ENCODE measurements around the gene ENOX1.

The ENOX1 gene

DNA sequence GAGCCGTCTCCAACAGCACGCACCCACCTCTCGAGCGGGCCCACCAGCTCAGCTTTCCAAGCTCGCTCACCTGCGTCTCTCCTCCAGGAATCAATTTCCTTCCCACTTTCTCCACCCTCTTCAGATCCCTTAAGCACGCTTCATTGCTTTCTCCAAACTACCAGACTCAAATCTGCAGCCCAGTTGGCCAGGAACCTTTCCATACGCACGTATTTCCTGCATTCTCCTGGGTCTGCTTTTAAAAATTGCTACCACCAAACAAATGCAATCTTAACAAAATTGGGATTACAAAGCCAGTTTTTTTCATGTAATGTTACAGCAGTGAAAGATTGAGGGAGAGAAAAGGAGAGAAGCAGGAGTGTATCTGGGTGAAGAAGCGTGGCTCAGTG lies 1.5 kb downstream of the ENOX1 start:
- DNase-seq, result no peak

DNA sequence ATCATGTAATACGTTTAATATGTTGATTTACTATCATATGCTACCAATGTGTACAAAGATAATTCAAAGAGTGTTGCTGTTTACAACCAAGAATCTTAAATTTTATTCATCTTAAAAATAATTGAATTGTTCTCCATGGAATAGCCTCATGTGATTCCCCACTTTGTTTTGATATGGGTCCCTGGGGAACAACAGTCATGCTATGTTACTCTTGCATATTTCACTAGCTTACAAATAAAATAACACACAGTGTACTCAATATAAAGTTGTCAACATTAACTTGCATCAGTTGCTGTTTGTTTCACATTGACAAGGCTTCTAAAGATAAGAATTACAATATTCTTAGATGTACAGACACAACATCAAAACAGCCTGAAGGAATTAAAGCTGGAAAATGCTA lies 2.3 kb downstream of the ENOX1 start:
- no peak for DNase-seq

DNA sequence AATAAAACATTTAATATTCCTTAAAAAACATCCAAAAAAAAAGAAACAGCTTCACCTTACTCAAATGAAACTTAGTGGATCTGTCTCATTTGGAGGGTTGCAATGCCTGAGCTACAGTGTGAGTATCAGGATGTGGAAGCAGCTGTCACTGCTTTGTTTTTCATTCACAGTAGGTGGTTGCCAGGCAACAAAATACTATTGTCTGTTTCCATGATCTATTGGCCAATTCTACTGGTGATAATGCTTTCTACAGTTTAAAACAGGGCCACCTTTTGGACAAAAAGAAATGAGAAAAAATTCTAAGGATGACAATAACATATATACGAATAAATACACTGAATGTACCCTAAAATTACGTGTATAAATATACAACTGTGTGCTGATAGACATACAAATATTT lies 3.0 kb downstream of the ENOX1 start:
- DNase-seq, result no peak

DNA sequence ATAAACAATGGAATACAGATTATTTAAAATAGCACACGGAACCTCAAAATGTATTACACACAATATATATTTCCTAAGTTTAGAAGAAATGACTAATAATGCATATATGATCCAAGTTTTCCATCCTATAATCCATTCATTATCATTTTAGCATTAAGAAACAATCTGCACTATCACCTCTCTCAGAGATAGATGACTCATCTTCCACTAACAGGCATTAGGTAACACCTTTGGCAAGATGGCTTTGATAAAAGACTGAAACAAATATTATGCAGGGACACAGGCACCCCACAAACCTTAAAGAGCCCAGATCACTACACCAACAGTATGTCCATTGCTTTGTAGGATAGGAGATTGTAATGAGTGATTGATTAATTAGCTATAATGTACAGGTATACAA lies 4.1 kb downstream of the ENOX1 start:
- DNase-seq, result no peak

DNA sequence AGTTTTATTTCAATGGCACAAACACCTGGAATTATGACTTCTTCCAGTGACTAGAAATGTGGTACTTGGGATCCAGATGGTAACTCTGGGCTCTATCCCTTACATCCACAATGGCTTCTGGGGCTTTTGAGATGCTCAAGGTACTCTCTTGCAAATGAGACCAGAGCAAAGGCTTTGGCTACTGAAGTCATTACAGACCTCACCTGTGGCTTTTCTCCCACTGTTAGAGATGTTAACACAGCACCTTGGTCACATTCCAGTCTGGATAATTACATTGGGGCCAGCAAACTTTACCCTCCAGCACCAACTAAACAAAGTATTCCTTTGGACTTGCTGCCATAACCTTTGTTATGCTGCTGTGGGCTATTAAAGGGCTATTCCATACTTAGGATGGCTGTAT lies 6.1 kb downstream of the ENOX1 start:
- DNase-seq, result no peak

DNA sequence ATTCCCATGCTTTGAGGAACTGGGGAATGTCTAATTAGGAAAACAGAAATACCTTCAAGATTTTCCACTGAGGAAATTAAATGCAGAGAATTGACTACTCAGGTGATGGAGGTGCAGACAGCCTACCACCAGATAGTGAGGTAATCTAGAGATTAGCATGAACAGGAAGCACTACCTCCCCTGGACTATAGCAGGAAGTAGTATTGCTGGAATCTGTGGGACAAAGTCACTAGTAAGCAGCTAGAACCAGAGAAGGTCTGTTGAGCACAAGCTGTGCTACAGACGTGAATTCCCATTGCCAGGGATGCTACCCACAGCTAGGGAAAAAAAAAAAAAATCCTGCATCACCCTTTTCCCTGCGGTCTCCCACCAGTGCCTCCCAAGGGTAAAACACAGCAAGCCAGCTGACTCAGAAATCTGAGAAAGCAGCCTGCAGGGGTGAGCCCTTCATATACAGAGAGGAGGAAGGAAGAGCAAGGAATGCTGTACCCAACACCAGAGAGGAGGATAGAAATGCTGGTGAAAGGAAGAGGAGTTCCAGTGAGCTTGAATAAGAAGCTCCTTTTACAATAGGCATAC lies 10.2 kb downstream of the ENOX1 start:
- no peak for DNase-seq

DNA sequence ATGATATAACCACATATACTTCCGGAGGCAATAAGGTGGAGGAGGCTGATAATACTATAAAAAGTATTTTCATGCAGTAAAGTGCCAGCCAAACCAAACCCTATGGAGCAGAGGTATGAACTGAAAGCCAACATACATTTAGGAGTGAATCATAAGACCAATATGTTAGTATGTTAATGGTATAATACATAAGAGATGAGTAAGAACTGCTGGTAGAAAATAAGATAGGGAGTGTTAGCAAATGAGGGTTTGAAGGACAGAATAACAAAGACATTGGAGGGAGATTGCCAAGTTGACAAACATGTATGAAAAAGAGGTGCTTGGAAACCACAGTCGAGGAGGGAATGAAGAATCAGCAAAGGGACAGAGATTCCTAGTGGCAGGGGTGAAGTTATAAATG lies 10.8 kb downstream of the ENOX1 start:
- no peak for DNase-seq

DNA sequence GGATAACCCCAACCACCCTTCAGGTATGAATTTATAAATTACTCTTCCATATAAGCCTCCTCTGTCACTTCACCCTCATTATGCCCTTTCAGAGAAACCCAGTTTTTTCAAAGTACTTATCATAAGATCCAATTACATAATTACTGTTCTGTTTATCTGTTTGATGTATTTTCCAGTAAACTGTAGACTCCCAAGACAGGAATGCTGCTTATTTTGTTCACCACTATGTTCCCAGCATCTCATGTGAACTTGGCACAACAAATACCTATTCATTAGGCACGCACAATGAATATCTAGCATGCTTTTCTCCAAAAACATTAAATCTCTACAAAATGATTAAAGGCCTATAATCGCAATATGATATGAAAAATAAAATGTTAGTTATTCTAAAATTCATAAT lies 13.2 kb downstream of the ENOX1 start:
- no peak for DNase-seq

DNA sequence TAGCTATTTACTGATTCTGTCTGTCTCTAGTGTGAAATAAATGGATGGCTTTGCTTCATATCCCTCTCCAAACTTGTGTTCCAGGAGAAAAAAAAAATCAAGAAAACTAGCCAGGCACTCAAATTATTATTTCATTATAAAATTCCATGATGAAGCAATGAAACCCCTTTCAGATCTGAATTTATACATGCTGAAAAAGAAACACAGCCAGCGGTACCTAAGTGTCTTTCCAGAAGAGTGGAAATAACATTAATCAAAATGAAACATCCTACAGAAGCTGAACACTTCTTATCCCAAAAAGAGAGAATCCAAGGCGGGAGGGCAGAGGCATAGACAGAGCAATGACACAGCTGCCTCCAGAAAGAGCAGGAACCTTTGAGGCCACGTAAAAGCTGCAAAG lies 15.9 kb downstream of the ENOX1 start:
- no peak for DNase-seq

DNA sequence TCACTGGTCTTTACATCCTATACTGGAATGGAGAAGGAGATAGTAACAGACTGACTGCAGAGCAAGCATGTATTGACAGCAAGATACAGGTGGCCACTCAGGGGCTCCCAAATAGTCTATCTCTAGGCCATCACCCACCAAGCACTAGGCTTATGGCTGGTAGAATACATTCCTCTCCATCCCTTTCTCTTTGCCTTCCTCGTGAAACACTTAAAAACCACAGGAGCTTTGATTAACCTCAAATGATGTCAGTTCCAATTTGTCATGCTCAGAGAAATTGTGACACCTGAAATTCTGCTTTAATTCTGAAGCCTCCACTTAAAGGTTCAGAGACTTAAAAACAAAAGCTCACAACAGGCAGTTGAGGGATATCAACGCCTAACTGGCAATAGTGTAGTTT lies 17.2 kb downstream of the ENOX1 start:
- DNase-seq, result no peak

DNA sequence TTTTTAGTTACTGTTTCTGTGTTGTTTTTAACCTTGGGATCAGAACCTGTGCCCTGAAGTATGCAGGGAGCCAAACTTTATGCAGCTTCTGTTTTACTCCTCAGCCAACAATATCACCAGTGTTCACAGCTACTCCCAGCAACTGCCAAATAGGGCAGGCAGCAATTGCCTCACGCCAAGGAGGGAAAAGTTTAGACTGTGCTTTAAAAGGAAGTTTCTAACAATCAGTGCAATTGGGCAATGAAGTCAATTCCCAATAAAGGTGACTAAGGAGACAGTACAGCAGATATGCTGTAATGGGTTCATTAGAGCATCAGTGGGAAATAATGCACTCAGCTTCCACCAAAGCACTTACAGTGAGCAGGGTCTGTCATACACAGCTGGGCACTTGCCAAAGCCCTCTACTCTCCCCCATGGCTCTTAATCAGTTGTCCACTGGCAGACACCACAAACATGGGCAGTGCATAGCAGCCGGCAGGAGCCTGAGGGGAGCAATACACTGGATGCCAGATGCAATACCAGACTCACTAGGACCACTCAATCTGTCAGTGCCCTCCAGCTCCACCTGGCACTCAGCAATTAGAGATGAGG lies 19.3 kb downstream of the ENOX1 start:
- no peak for DNase-seq

DNA sequence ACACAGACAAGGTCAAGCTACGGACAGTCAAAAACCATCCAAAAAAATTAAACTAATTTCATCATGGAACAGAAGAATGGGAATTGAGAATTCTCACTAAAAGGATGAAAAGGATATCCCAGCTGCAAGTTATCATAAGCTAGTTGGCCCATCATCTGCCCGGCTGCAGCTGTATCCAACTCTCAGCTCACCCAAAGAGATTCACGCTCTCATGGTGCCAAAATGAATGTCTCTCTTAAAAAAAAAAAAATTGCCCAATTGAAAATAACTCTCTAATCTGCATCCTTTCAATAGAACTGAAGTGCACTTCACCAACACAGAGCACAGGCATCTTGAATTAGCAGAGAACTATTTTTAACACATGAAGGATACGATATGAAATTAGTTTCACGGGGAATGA lies 20.0 kb downstream of the ENOX1 start:
- no peak for DNase-seq

DNA sequence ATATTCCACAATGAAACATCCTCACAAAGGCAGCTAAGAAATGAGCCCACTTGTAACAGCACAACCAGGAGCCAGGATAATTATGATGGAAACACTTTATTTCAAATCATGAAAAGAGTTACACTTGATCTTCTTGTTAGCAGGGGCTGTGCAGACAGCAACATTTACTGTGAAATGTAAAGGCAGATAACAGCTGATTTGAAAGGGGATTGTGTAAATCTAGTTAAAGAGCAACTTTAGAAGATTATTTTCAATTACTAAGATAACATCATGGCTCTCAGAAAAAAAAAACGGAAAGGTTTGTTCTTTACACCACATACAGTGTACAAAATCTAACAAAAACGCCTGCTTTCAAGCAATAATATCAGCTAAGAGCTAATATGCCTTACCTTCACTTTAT lies 22.4 kb downstream of the ENOX1 start:
- no peak for DNase-seq

DNA sequence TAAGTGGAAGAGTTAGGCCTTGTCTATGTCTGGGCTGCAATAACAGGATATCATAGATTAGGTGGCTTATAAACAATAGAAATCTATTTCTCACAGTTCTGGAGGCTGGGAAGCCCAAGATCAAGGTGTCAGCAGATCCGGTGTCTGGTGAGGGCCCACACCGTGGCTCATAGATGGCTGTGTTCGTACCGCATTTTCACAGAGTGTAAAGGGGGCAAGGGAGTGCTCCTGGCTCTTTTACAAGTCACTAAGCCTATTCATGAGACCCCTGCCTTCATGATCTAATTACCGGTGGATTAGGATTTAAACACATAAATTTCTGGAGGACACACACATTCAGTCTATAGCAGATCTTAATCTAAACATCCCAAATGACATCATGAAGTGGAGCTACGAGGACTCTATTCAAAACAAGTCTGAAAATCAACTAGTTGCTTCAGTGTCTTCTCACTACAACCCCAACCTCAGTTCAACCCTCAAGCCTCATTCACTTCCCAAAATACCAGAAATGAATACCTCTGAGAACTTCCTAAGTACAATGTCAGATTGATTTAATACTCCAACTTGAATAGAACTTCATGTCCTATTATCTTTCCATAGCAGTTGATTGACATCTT lies 23.5 kb downstream of the ENOX1 start:
- DNase-seq, result no peak

DNA sequence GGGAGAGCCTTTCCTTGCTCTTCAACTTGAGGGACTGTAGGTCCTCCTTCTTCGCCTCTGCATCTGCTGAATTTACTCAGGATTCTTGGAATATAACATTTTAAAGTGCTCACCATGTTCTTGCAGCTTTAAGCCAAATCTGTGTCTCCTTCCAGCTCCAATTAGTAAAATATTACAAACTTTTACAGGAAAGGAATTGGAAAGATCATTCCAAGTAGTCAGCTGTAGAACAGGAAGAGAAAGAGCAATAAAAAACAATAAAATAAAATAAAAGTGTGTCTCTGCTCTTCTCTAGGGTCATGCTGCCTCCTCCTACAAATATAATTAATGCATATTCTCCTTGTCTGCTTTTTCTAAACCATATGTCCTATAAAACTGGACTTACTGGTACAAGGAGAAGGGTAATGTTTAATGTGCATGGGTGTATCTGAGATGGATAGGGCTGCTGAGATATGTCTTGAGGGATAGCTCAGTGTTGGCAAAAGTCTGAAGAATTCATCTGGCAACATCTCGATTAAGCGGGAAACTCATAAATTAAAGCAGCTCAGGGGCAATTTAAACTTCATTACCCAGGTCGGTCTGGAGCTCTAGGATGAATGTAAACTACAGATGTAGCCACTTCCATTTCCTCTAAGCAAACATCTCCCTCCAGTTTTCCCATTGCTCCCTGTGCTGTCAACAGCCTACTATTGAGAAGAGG lies 25.0 kb downstream of the ENOX1 start:
- no peak for DNase-seq

DNA sequence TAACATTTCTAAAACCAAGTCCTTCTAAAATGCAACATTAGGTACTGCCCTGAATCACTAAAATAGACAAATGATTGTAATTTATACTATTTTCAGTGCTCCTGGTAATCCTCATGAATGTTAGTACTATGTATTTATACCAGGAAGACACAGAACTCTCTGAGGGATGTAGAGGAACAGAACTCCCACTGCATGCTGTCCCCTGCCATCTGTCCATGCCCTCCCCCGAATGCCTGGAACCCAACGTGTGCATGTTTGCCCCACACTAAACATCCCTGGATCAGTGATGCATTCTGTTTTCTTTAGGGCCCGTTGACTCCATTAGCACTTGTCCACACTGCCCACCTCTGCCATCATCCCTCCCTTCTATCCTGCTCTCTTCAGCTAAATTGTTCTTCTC lies 26.5 kb downstream of the ENOX1 start:
- no peak for DNase-seq

DNA sequence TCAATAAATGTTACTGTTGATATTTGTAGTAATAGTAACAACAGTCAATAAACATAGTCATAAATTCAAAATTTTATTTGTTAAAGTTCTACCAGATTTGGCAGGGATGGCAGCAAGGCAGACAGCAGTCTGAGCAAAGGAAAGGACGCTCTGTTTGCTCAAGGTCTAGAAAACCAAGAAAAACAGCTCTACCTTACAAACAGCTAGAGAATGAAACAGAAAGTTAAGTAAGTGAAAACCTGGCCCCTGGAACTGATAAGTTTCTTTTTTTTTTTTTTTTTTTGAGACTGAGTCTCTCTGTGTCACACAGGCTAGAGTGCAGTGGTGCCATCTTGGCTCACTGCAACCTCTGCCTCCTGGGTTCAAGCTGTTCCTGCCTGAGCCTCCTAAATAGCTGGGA lies 27.9 kb downstream of the ENOX1 start:
- DNase-seq, result no peak

DNA sequence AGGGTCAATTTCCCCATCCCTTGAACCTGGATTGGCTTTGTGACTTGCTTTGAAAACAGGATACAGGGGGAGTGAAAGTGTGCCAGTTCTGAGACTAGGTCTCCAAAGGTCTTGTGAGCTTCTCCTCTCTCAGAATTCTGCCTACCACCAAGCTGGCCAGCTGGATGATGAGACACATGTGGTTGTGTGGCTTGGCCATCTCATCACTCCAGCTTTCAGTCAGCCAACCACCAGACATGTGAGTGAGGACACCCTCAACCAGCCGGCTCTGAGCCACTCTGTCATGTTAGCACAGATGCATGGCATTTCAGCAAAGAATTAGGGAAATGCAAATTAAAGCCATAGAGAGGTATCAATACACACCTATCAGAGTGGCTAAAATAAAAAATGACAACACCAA lies 29.5 kb downstream of the ENOX1 start:
- DNase-seq, result no peak

DNA sequence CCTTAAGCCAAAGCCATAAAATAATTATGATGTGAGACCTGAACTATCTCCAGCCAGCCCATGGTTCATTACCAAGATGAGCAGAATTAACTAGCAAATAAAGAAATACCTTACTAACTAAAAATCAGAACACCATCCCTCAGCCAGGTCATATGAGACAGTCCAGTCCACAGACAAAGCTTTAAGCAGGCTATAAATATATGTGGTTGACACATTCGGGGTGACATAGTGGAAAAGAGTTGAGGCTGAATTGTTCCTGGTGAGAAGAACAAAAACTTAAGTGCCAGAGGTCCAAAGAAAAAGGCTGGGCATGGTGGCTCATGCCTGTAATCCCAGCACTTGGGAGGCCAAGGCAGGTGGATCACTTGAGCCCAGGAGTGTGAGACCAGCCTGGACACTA lies 30.9 kb downstream of the ENOX1 start:
- DNase-seq, result no peak

DNA sequence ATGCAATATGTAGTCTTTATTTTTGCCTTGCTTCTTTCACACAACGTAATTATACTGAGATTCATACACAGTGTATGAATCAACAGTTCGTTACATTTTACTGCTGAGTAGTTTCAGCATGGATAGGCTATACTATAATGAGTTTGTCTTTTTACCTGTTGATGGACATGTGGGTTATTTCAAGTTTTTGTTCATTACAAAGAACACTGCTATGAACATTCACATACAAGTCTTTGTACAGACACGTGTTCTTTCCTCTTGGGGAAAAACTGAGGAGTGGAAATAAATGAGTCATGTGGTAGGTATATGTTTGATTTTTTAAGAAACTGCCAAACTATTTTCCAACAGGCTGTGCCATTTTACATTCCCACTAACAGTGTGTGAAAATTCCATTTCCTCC lies 35.1 kb downstream of the ENOX1 start:
- no peak for DNase-seq

DNA sequence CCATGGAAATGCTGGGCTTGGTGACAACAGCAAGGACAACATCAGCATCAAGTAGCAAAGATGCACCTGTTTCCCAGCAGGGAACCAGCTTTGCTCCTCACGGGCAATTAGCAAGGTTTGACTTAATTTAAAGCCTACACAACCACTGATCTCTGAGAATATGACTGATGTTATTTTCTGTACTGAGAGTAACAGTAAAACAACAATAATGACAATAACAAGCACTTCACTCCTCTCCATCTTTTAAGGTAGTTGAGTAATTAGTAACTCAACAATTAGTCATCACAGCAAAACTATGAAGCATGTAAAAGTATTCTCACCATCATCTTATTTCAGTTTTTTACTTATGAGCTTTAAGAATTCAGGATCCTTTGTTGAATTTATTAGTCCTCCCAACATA lies 37.3 kb downstream of the ENOX1 start:
- DNase-seq, result no peak

DNA sequence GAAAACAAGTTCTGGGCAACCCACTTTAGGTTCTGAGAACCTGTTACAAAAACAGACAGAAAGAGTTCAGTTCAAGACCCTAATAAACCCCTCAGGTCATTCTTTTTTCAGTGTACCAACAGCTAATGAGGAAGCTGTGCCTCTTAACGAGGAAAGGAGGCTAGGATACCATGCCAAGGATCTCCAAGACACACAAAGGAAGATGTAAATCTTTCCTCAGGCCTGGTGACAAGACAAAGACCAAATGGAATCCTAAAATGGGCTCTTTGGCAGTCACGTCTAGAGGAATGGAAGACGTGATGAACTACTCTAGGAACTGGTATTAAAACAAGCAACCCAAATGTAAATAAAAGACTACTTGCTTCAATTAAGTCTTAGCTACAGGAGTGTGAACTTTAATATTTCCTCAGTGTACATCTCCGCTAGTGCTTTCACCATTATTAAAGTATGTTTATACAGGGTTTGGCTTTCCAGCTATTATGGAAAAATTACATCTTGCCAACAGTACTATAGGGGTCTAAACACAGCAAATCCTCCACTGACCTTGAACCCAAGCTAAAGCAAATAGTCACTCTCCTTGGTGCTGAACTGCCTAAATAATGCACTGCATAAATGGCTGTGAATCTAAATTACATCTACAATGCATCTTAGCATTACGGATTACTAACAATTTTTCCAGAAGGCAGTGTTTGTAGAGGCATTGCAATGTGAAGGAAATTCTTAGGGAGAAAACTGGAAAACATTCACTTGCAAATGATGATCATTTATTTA lies 42.3 kb downstream of the ENOX1 start:
- DNase-seq, result no peak

DNA sequence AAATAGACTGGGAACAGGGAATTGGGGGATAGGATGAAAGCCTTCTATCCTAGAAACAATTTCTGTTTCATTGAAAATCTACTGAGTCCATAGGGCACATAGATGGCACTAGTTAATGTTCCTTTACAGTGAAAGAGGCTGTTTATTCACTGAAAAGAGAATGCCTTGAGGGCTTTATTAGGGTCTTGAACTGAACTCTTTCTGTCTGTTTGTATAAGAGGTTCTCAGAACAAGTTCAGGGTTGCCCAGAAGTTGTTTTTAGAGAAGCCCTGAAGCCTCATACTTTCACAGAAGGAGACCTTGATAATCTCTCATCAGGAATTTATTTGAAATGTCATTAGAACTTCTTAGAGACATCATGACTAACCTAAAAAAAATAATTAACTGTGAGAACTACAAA lies 43.9 kb downstream of the ENOX1 start:
- no peak for DNase-seq
